Activated CD4-positive, alpha-beta T cell treated with anti-CD3 and anti-CD28 coated beads, Interleukin-2, Interleukin-6, amounts not matched to agents 100 ng/mL and 50 ng/mL, durations not matched to agents 16 hours and 8 hours (primary cell): ENCODE results near the gene WDR5.

Source experiments
- DNase-seq: peaks from one replicate; pipeline ENCODE4 v3.0.0-alpha.2; 2020

The WDR5 gene

GRCh38 chr9:134132208-134132870, 3.5 kb upstream of the WDR5 start:
- no peak for DNase-seq

GRCh38 chr9:134134949-134135342, 936 bp upstream of the WDR5 start:
- no peak for DNase-seq

DNA sequence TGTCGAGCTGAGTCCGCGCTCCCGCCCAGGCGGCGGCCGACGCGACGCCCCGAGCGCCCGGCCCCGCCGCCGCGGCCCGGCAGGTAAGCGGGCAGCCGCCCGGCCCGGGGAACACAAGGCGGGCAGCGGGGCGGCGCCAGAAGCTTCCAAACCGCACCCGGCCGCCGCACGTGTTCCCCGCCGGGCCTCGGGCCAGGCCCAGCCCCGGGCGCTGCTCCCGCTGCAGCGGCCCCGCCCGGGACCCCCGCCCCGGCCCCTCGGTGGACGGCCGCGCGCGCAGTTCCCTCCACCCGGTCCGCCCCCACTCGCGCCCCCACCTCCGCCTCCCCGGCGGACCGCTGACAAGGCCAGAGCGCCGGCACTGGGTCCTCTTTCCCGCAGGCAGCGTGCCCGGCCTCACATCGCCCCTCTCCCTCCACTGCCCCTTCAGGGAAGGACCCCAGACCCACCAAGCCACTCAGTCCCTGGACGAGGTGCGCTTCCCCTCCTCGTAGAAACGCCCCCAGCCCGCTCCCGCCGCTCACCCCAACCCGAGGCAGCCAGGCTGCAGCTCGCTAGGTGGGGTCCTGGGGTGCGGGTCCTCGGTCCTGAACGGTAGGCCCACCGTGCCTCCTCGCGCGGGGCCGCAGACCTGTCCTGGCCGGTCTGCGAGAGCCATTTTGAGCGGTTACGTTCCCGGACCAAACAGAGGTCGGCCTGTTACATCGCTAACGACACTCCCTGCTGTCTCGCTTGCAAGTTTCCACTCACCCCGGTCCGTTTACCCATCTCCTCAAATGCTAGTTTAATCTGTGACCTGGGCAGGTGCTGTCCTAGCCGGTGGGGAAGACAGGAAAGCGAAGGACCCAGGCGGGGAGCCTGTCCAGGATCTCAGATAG, 475 bp downstream of the WDR5 start:
- DNase-seq: peak; percentile 12

GRCh38 chr9:134136996-134137299, 1.1 kb downstream of the WDR5 start:
- peak; percentile 9 for DNase-seq

DNA sequence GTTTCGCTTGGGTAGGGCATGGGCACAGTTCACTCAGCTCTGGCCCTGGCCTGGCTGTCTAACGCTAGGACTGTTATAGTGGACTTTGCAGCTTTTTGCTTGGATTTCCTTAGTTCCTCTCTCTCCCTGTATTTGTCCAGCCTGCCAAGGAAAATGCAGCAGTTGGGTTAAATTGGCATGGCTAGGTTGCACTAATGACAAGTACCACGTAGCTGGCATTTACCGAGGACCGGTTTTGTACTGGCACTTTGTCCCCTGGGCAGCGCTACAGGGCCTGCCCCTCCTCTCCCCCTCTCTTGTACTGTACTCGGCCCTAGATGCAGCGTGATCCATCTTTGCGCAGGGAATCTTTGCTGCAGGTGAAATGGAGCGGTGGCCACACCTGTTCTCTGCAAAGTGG, 2.4 kb downstream of the WDR5 start:
- no peak for DNase-seq

DNA sequence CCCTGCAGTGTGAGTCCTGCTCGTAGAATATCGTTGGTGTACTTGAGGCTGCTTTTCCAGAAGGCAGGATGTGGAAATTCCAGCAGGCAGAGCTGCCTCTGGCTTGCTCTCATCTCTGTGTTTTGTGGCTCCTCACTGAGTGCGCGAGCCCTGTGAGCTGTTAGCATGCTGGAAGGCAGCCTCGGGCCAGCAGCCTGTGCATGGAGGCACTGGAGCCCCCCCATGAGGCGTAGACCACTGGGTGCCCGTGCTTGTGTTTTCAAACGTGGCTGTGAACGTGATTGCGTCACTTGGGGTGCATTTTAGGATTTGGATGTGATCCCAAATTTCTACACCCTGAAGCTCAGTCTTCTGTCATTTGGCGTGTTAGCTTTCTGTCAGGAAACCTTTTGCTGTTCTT, 3.2 kb downstream of the WDR5 start:
- no peak for DNase-seq

DNA sequence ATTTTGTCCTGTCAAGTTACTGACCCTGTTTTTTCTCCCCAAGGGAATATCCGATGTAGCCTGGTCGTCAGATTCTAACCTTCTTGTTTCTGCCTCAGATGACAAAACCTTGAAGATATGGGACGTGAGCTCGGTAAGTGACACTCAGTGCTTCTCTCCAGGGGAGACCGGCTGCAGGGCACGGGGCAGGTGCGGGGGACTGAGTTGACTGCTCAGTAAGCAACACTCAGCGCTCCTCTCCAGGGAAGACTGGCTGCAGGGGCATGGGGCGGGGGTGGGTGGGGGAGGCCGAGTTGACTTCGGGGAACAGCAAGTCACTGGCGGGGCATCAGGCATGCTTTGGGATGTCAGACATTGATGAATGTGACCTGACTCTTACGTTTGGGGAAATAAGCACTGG, 6.0 kb downstream of the WDR5 start:
- no peak for DNase-seq

DNA sequence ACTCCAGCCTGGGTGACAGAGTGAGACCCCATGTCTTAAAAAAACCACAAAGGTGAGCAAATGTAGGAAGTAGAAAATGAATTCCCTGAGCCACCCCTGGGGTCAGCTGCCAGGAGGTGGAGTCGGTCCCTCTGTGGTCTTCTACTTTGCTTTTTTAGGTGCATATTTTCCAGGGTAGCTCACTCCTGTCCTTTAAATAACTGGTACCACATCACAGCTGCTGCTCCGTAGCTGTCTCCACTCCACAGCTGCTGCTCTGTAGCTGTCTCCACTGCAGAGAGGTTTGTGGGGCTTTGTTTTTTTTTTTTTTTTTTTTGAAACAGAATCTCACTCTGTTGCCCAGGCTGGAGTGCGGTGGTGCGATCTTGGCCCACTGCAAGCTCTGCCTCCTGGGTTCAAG, 8.9 kb downstream of the WDR5 start:
- no peak for DNase-seq

DNA sequence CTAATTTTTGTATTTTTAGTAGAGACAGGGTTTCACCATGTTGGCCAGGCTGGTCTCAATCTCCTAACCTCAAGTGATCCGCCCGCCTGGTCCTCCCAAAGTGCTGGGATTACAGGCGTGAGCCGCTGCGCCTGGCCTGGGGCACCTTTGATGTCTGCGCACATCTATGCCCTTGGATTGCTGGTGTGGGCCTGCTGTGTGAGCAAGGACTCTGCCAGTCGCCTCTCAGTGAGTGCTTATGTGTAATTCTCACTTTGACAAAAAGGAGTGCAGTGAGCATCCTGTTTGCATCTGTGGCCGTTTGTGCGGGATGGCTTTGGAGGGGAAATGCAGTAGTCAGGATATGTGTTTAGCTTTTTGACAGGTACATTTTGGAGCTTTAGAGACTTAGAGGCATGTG, 9.4 kb downstream of the WDR5 start:
- DNase-seq: peak; percentile 14

DNA sequence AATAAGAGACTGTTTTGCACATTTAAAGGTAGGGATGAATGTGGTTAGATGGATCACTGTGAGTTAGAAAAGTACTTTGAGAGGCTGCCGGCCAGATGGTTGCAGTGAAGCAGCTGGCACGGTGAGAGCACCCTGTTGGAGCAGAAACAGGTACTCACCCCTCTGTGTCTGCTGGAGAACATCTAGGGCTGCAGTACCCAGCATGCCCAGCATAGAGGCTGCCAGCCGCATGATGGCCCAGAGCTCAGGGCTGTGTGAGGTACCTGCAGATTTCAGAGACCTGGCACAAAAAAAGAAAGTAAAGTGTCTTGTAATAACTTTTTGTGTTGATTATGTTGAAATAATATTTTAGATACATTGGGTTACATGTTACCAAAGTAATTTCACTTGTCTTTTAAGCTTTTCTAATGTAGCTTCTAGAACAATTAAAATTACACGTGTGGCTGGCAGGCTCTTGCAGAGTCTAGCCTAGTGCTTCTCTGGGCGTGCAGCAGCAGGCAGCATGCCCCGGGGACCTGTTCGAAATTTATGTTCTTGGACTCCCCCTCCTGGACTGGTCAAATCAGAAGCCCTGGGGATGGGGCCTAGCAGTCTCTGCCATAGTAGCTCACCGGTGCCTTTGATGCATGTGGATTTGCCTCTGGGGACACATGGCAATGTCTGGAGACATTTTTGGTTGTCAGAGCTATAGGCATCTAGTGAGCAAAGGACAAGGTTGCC, 11.1 kb downstream of the WDR5 start:
- DNase-seq: no peak

DNA sequence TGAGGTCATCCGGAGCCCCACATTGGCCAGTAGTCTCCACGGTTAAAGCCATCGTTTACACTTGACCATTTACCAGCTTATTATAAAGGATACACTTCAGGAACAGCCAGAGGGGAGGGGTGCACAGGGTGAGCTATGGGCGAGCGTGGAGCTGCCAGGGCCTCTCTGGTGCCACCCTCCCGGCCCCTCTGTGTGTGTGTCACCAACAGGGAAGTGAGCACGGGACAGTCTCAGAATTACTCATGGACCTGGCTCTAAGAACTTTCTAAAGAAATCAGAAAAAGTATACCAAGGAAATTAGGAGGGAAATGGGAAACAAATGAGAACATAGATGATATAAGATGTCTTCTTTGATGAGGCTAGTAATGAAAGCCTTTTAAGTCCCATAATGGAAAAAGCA, 13.5 kb downstream of the WDR5 start:
- no peak for DNase-seq

- DNase-seq: no peak
These were observed 14.8 kb downstream of the WDR5 start for GRCh38 chr9:134150557-134151214.

GRCh38 chr9:134152022-134152448, 16.2 kb downstream of the WDR5 start:
- no peak for DNase-seq

- DNase-seq: no peak
These were observed 16.6 kb downstream of the WDR5 start for GRCh38 chr9:134152488-134152887.

- no peak for DNase-seq
These were observed 17.6 kb downstream of the WDR5 start for GRCh38 chr9:134153450-134153849.

- DNase-seq: no peak
These were observed 18.4 kb downstream of the WDR5 start for GRCh38 chr9:134154262-134154701.

- DNase-seq: no peak
These were observed 20.0 kb downstream of the WDR5 start for GRCh38 chr9:134155812-134156377.

DNA sequence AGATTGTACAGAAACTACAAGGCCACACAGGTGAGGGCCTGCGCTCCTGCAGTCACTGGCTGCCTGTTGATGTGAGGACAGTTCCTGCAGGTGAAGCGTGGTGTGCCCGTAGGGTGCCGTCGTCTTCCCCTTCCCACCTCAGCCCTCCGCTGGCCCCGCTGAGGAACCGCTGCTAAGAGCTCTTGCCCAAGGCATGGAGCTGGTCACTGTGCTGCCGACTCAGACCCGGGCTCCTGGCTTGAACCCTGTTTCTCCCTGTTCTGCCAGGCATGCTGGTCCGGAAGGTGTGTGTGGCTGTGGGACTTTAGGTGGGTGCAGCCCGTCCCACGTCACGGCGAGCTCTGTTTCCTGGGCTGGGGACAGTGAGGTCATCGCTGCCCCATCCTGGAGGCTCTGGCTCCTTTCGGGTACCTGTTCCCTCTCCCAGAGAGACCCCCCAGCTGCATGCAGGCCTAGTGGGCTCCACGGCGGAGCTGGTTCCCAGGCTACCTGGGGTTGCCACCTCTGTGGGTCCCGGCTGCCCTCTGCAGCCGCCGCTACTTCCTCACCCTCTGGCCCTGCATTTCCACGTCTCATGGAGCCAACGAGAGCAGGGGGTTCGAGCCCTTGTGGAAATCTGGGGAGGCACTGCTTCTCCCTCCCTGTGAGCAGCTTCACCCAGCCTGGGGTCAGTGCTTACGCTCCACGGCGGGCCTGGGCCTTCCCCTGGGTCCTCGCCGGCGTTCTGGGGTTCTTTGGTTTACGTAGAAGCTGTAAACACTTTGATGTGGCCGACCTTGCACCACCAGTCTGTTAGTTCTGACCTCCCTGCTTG, 20.9 kb downstream of the WDR5 start:
- no peak for DNase-seq

DNA sequence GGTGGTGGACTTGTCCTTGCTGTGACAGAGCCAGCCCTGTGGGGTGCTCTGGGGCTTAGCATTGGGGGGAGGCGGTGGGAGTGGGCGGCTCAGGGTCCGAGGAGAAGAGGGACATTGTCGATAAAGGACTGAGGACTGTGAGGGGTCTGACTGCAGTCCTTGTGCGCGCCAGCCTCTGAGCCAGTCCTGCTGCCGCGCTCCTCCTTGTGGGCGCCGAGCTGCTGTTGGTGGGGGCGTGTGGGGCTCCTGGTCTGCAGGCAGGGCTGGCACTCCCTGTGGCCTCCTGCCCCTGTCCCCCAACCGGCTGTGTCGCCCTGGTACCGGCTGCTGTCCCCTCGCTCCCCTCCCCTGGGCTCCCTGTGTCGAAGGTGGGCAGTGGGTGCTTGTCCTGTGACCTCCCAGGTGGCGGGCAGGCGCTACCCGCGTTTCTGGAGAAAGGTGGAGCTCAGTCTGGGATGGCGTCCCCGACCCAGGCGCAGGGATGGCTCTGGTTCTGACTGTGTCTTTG, 21.6 kb downstream of the WDR5 start:
- DNase-seq: no peak

GRCh38 chr9:134158242-134158641, 22.4 kb downstream of the WDR5 start:
- DNase-seq: no peak

DNA sequence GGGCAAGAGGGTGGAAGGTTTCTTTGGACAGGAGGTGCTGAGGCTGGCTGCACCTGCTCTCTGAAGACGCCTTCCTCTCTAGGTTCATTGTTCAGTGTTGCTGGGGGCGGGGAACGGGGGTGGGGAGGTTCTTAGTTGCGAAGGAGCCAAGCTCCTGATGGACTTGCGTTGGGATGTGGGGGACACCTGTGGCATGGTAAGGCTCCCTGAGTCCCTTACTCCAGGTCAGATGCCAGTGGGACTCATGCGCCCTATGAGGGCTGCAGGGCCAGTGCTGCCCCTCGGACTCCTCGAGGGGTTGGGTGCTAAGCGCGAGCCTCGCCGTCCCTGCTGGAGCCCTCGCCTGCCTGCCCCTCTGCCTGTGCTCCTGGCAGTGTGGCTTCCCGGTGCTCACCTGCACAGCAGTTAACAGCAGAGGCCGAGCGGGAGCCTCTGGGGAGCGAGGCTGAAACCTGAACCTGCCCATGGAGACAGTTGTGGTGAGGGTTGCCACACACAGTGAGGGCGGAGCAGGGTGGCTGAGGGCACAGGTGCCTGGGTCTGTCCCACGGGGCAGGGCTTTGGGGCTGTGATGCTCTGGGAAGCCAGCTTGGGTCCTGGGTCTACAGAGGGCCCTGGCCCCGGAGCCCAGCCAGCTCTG, 23.0 kb downstream of the WDR5 start:
- no peak for DNase-seq
